Measurements from ENCODE around the gene SLC4A4.

SLC4A4 gene

DNA sequence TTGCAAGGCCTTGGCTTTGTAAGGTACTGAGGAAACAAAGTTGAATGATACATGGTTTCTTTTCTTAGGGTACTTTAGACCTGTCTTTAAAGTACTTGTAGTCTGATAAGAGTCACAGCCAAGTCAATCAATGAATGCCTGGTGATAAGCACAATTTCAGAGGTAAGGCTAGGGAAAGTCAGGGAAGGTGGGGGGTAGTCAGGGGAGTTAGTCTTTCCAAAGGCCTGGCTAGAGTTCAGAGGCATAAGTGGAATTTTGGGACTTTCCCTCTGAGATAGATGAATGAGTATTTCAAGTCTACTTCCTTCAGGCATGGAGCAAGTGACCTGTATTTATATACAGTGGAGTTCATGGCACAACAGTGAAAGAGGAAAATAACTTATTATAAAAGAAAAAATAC lies 78.3 kb downstream of the SLC4A4 start:
- no peak for DNase-seq

DNA sequence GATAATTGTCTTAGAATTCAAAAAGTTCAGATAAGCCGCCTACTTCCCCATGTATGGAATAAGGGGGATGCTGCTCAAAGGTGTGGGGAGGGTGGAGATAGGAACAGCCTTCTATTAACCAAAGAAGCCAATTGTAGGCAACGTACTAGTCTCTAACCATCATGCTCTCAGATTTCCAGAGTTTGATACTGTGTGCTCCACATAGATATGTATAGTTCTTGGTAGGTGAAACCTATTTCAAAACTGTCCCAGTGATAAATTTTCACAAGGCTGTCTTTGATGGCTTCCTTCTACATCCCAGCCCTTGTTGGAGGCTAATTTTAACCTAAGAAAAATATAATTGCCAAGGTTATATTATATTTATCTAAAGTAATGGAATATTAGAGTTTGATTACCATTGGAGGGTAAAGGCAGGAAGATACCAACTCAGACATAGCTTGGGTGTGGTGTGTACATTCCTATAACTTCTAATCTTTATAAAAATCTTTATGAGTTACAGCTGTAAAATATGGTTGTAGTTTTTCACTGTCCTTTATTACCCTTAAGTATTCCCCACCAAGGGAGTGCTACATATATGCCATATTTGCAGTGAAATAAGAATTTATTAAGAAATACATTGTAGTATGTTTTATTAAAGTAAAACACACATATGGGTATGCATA lies 87.7 kb downstream of the SLC4A4 start:
- no peak for DNase-seq

DNA sequence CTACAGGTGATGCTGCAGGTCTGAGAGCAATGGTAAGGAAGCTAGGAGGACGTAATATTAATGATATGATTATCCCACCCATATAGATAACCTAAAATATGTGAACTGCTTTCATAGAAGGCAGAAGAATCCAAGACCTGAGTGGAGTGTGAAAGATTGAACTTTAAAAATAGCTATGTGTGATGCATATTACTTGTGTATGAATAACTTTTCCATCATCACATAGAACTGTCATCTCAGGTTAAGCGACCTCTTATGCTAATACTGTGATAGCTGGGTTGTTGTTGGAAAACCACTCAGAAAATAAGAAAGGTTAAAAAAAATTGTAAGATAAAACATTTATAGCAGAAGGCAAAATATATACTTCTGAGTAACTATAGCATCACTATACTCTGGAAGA lies 90.3 kb downstream of the SLC4A4 start:
- no peak for DNase-seq

DNA sequence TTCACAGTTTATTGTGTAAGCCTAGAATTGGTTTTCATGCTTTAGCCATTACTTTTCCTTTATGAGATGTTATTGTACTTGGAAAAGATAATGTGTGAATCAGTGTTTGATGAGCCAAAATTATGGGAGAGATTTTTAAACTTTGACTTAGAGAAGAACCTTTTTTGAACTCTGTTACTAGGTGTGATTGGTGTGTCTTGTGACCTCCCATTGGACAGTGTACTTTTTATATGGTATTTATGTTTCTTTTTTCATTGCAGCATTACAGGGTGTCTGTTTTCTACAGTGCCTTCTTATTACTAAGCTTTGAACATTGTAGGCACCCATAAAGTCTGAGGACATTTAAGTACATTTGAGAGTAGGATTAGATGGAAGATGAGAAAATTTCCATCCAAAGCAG lies 91.1 kb downstream of the SLC4A4 start:
- no peak for DNase-seq

DNA sequence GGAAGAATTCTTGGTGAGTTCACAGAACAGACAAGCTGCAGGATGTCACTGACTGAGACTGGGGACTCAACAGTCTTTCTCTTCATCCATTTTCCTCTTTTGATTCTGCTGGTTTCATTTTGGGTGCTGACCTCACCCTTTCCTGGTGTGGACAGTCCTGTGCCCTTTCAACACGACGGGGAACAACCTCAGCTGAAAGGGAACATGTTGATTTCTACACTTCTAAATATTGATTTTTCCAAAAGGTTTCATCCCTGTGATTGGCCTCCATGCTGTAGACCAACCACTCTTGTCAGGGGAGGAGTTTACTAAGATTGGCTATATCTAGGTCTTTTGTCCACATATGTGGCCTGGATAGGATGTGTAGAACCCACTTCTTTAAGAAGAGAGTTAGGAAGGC lies 91.8 kb downstream of the SLC4A4 start:
- no peak for DNase-seq

DNA sequence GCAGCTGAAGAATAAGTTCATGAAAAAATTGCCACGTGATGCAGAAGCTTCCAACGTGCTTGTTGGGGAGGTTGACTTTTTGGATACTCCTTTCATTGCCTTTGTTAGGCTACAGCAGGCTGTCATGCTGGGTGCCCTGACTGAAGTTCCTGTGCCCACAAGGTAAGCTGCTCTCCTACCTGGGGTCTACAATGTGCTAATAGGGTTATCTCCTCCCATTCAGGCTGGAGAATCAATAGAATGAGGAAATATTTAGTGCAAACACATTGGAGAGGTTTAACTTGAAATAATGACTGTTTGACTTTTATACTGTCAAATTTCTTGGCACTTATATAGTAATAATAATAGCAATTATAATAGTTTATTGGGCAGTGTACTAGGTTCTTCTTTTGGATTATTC lies 101.8 kb downstream of the SLC4A4 start:
- DNase-seq = no peak

DNA sequence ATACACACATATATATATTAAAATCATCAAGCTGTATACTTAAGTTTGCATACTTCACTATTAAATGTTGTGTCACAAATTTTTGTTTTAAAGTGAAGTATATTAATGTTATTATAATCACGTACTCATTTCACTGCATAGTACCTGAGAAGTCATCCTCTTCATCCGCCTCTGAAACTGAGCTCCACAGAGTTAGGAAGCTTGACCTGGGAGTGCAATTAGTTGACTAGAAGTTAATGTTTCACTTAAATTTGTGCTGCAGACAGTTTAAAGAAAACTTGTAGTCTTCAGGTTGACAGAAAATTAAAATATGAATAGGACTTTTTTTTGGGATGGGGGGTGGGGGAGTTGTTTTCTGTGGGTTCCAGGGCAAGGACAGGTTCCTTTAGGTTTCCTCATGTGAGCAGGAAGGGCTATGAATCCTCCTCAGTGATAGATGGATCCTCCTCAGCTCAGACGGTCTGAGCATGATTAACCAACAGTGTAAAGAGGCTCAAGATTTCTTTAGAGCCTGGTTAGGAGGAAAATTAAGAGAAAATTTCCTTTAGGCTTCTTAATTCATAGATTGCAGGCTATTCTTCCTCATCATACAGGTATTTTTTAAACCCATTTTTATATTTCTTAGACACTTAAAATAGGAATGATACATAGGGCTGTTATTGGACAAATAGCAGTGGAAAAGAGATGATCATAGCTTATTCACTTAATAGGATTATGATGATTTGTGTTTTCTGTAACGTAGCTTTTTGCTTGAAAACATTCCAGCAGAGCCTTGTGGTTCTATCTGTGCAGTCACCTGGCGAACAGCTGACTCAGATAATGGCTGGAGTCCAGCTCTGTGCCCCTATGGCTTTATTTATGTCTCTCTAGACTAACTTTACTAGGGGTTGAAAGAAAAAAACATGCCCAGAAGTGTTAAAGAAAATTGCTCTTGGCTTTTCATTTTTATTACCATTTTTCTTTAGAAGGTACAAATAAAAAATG lies 102.7 kb downstream of the SLC4A4 start:
- DNase-seq = no peak

DNA sequence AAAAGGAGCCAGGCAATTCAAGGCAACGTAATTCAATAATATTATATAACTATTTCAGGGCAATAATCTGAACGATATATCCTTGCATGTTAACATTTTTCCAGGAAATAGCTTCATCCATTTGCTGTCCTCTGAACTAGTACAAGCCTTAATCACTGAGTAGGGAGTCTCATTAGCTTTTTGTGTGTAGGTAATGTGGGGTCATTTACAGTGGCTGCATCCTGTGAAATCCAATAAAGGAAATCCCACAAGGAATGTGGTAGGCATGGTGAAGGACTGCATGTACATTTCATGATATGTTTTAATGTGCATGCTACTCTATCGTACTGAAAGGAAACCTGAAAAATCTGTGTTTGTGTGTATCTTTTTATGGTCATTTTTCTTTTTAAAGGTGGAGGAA lies 103.5 kb downstream of the SLC4A4 start:
- no peak for DNase-seq

DNA sequence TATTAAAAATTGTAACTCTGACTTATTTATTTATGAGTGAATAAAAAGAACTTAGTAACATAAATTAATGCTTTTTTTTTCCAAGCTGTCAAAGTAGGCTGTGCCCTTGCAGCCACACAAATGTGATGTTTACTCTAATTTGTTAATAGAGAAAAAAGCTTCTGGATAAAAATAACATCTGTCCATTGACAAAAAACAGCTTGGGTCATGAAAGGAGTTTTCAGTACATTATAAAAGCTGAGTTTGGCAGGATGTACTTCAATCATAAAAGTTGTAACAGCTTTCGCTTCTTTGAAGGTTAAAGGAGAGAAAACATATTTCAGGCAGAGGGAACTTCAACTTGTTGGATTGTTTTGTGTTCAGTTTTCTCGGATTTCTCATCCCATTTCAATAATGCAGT lies 105.6 kb downstream of the SLC4A4 start:
- DNase-seq = no peak

DNA sequence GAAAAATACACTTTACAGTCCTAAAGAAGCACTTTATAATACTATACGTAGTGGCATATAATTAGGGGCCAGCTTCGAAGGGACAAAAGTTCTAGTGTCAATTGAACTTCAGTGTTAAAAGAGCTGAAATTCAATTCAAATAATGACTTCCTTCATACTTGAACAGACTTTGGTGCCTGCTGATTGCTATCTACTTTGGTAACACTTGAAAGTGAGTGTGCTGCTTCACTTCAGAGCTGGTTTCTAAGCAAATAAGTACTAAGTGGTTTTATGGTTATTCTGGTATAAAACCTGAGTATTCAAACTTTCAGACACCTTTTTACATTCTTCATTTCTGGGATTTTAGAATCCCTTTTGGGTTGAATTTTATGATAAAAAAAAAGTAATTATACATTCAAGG lies 107.0 kb downstream of the SLC4A4 start:
- no peak for DNase-seq

DNA sequence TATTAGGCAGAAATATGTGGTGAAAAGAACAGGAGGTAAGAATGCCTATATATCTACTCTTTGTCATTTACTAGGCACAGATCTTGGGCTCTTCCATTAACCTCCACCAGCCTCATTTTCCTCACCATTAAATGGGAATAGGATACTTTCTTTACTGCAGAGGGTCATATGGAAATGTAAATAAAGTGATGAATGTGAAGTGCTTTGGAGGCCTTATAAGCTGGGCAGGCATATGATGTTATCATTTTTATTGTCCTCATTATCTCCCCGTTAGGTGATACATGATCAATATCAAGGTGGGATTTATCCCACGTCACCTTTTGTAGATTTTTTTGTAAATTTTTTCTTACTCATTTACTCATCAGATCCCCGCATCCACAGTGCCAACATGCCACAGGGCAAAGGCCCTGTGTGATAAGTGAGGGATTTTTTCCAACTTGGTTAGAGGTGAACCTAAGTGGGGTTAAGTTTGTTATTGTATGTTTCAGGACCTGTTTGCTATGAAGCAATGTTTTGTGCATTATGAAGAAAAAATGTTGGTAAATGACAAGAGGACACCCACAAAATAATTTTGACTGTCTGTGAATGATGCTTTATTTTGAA lies 107.8 kb downstream of the SLC4A4 start:
- DNase-seq = no peak

DNA sequence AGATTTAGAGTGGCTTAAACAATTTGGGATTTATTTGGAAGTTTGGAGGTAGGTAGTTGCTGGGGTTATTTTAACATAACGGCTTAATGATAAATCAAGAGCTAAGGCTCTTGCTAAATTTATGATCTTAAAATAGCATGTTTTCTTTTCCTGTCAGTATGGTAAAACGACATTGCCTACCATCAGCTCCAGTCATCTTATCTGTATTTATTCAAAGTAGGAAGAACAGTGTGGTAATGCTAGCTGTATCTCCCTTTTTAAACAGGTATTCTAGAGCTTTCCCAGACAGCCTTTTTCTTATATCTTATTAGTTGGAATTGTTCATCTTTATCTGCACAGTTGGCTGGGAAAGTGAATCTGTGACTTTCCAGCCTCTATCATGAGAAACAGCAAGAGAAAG lies 110.2 kb downstream of the SLC4A4 start:
- DNase-seq = no peak

DNA sequence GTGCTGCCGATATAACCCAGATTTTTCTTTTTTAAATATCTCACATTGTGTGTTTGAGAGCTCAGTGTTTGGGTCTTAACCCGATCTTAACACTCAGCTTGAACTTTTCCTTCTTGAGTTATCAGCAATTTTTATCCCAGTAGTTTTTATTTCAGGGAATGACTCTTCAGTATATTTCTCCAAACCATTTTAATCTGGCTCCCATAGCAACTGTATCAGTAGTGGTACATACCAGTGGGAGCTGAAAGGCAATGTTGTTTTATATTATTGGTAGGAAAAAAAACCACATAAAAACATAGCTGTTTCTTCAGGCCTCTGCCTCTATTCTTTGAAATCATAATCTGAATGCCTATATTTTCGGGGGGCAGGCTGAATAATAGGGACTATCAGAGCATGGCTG lies 111.1 kb downstream of the SLC4A4 start:
- DNase-seq = no peak

DNA sequence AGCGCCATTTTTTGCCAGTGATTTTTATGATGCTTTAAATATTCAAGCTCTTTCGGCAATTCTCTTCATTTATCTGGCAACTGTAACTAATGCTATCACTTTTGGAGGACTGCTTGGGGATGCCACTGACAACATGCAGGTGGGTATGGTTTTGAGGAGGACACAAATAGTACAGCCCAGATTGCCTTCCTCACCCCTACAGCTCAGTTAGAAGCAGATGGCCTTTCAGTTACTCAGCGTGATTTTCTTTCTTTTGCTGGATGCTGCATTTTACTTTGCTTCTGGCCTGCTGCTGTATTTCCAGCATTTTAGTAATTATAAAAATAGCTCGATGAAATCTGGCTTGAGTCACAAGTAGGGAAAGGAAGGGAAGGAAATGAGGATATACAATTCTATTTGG lies 114.7 kb downstream of the SLC4A4 start:
- no peak for DNase-seq

DNA sequence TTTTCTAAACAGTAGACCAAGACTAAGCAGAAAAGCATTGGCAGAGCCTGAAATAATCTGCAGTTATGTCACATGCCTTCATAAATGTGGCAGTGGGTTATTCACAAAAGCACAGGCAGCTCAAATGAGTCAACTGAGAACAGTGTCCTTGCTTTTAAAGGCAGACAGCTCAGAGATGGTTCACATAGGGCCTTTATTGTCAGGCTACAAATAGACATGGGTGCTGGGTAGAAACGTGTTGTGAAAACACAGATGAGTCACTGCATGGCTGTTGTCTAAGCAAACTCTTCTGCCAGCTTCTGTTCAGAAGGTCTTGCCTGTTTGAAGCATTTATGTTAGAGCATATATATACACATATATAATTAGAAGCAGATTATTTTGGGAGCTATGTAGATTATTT lies 118.0 kb downstream of the SLC4A4 start:
- DNase-seq = no peak

DNA sequence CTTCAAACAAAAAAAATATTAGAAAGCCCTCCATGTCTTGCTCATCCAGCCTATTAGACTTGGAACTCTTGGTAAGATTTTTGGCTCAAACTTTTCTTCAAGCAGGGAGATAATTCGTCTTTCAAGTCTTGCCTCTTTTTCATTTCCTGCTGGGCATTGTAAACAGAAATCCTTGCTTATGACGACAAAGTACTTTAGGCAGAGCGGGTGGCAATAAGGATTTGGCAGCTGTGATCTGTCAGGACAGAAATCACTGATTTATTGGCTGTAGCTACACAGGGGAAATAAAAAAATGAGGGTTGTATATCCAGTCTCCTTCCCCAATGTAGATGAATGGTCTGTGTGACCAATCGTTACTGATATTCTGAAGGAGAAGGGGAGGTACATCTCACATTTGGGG lies 121.6 kb downstream of the SLC4A4 start:
- peak; percentile 18 for DNase-seq

DNA sequence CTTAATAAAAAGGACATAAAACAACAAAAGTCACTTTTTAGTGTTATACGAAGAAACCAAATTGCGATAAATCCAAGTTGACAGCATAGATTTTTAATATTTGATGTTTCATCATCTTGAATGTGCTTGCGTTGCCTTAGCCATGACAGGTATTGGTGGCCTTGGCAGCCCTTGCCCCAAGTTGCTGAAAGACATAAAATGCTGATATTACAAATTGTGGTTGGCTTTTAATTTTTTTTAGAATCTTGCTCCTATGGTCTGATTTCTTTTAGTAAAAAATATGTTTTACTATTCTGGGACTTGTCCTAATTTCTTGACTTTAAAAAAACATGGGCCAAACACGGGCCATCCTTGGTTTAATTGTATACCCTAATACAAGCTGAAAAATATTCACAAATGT lies 122.6 kb downstream of the SLC4A4 start:
- DNase-seq = no peak

DNA sequence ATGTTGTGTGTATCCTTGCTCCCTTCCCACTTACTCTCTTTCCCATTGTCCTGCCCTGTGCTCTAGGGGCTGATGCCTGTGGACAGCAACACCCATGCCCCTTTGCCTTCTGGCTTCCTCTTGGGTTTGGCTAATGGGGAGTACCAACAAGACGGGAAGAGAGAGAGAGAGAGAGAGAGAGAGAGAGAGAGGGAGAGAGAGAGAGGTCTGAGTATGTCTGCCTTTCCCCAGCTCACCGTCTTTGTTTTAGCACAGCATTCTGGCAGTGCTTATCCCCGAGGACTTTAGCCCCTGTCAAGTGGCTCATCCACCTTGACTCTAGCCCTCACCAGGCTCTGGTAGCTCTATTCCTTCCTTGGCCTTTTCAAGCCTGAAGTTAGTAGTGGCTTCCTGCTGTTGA lies 128.0 kb downstream of the SLC4A4 start:
- no peak for DNase-seq

DNA sequence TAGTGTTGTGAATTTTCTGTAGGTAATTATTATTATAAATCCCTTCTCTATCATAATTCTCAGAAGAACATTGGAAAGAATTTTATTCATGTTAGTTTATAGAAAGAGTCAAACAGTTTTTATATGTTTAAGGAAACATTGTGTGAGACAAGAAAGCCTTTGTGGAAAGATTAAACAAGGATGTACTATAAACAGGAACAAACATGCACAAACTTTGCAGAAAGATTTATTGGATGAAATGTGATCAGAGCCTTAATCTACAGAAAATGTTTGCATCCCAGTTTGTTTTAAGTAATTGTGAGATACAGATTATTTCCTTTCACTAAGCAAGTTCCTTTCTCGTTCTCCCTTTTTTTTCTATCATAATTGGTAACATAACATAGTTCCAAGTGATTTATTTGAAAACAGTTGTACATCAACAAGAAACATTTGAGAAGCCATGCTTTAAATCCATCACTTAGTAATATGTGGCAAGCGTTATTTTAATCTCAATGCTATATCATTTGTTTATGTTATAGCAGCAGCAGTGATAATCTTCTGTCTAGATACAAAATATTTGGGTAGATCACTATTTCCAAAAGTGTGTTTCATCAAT lies 129.4 kb downstream of the SLC4A4 start:
- no peak for DNase-seq

DNA sequence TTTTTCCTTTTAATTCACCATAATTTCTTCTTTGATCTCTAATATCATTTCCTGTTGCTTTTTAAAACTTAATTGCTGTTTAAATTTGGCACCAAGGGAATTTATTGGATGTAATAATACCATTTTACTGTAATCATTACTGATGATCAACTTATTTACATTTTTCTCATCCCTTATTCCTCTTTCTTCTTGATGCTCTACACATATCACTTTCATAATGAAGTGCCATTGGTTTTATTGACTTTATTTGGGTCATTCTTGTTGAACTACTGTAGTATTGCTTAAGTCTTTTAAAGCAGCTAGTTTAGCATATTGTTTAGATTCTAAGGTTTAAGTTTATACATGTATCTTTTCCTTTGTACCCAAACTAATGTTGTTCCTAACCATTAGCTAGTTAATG lies 130.7 kb downstream of the SLC4A4 start:
- DNase-seq = no peak

DNA sequence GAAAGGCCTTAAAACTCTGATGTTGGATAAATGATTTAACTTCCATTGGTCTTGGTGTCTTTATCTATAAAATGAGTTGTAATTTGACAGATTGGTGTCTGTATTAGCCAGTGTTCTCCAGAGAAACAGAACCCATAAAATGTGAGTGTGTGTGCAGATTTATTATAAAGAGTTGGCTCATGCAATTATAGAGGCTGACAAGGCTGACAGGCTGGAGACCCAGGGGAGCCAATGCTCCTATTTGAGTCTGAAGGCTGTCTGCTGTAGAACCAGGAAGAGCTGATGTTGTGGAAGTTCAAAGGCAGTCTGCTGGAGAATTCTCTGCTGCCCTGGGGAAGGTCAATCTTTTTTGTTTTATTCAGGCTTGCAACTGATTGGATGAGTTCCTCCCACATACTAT lies 131.7 kb downstream of the SLC4A4 start:
- no peak for DNase-seq

DNA sequence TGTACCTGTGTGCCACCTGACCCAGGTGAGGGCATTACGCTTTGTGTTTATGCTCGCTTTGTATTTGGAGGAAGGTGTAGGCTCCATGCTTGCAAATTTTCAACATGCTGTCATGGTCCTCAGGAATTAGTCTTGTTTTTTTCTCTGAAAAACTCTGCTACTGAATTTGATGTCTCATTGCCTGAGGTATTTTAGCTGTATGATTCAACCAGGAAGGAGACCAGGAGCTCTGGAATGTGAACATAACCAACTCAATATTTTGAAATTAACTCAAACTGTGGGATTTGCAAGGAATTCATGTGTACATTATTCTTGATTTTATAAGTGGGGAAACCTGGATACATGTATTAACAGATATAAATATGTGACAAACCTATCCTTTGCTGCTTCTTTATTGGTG lies 134.1 kb downstream of the SLC4A4 start:
- DNase-seq = no peak

DNA sequence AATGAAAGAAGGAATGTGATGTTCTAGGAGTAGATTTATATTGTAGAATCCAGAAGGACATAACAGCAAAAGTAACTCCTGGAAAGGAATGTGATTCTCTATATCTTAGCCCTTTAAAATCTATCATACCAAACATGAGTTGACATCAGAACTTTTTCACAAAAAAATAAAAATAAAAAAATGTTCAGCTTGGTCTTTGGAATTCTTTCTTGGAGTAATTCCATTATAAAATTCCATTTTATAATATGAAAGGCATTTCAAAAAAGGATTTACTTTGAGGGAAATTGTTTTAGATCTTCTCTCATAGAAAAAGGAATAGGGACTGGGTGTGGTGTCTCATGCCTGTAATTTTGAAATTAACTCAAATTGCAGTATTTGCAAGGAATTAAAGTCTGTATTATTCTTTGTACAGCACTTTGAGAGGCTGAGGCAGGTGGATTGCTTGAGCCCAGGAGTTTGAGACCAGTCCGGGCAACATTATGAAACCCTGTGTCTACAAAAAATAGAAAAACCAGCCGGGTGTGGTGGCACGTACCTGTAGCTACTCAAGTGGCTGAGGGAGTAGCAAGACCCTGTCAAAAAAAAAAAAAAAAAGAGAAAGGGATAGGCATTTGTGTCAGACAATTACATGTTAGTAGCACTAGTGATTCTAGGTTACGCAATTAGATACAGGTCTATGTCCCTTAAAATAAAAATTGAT lies 134.9 kb downstream of the SLC4A4 start:
- DNase-seq = no peak
